ENCODE results near the gene TMBIM6. TPM values are rescaled to one million over a fixed set of nuclear protein-coding genes. Genes with fewer than 3 reads are reported as not detected.

TMBIM6 gene
- total and polyA plus RNA-seq, 9 of the 15 experiments (the other 6 are each of a cell fraction or from before 2014, with no cell fraction given) = 147 to 1,288 (median 352) TPM

DNA sequence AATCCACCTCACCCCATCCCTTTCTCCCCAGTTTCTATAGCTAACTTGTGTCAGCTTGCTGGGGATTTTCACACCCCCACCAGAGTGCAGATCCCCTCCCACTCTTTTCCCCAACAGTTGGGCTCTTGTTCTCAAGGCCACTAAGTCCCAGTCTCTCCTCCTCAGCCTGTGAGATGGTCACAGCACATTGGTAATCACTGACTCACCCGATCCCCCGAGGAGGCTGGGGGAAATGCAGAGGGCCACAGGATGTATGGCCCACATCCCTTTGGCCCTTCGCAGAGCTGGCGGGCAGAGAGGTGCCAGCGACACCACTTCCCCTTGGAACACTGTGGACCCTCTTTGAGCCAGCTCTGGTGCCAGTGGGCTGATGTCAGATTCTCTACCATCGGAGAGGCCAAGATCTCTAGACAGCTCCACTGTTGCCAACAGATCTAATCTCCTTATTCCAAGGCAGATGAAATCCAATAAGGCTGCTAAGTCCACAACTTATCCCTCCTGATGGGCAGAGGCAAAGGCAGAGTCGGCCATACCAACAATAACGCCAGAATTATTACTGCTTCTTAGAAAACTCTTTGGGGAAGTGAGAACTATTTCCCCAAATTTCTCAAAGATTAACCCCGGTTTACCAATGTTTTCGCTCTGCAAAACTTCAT is 35.8 kb upstream of the TMBIM6 start:
- Histone ChIP-seq H3K27ac (ENCODE audit: extremely low read depth, low read depth, low read length) (no peak overlapping the region), H3K9ac (ENCODE audit: insufficient read depth in 1 of 2, low read depth in 2 of 2, low read length in 2 of 2) (peak overlapping the region; percentile 65 to 80; a peak in 2 of 4 replicates), H2AFZ (ENCODE audit: low read depth, low read length) (no peak overlapping the region), H3K4me1 (replicated peaks in 1 of 2; ENCODE audit: control insufficient read depth in 2 of 2, insufficient read depth in 2 of 2, low read length in 2 of 2) (peaks cover 14 to 41% of the 10 kb centered on the region in 2 experiments), H3K36me3 (ENCODE audit: control insufficient read depth, insufficient read depth, low read length) (no peaks in the 10 kb centered on the region), H3K4me2 (ENCODE audit: insufficient read depth, low read length) (peak overlapping the region; percentile 78), H3K4me3 (peak overlapping the region; percentile 73; the same call in 1 of the 2 replicates), H3K9me3 (replicated peaks; ENCODE audit: control insufficient read depth, insufficient read depth, low read depth, low read length) (no peaks in the 10 kb centered on the region), H3K27me3 (ENCODE audit: control insufficient read depth in 2 of 2, insufficient read depth in 2 of 2, low read length in 2 of 2) (no peaks in the 10 kb centered on the region), H4K20me1 (replicated peaks; ENCODE audit: control insufficient read depth, insufficient read depth, low read length) (peaks cover 4% of the 10 kb centered on the region; the same call in 1 of the 2 replicates), H3K9me1 (ENCODE audit: control insufficient read depth, insufficient read depth, low read length) (no peaks in the 10 kb centered on the region), H3K79me2 (ENCODE audit: control insufficient read depth, insufficient read depth, low read length) (peaks cover 20% of the 10 kb centered on the region)
- in situ Hi-C loops (cut with MboI) (loop anchor here (5.0 kb wide), 1 partner anchor 63 kb away; no protein-coding TSS in a partner anchor), intact Hi-C loops (cut with micrococcal nuclease) (loop anchor here (2.0 to 10.0 kb wide), 4 partner anchors 33 to 351 kb away; partner anchors contain the start of gene TMBIM6)
- peak; percentile 6 for FAIRE-seq
- 66% methylated on average over 10 of the region's 10 CpGs for WGBS (ENCODE audit: insufficient coverage, low coverage, missing lambda C conversion rate)
- peak in 2 of 4 experiments; percentile 38 to 53 for DNase-seq (ENCODE audit: extremely low read depth in 1 of 4, low spot score in 3 of 4)
- ATAC-seq = no peak
- POLR2A ChIA-PET = interaction anchor here (0.7 to 3.9 kb wide), 9 partner anchors 9 to 508 kb away, joined by 3 to 26 read pairs (median 4); partner anchors contain the start of gene TMBIM6
- BruUV-seq (replicated peaks) = TSS peak; percentile 70
- CTCF ChIA-PET (ENCODE audit: low intra/inter-chr PET ratio) = no interaction called here
- no peak for TF ChIP-seq KAT7 (CRISPR knock-in tag; IDR thresholded peaks at IDR 0.05; ENCODE audit: borderline replicate concordance)
- peak; percentile 51; the same call in 1 of the 2 replicates for TF ChIP-seq FOSL1 (tag; conservative IDR thresholded peaks at IDR 0.05)
- TF ChIP-seq, protein P1, sequence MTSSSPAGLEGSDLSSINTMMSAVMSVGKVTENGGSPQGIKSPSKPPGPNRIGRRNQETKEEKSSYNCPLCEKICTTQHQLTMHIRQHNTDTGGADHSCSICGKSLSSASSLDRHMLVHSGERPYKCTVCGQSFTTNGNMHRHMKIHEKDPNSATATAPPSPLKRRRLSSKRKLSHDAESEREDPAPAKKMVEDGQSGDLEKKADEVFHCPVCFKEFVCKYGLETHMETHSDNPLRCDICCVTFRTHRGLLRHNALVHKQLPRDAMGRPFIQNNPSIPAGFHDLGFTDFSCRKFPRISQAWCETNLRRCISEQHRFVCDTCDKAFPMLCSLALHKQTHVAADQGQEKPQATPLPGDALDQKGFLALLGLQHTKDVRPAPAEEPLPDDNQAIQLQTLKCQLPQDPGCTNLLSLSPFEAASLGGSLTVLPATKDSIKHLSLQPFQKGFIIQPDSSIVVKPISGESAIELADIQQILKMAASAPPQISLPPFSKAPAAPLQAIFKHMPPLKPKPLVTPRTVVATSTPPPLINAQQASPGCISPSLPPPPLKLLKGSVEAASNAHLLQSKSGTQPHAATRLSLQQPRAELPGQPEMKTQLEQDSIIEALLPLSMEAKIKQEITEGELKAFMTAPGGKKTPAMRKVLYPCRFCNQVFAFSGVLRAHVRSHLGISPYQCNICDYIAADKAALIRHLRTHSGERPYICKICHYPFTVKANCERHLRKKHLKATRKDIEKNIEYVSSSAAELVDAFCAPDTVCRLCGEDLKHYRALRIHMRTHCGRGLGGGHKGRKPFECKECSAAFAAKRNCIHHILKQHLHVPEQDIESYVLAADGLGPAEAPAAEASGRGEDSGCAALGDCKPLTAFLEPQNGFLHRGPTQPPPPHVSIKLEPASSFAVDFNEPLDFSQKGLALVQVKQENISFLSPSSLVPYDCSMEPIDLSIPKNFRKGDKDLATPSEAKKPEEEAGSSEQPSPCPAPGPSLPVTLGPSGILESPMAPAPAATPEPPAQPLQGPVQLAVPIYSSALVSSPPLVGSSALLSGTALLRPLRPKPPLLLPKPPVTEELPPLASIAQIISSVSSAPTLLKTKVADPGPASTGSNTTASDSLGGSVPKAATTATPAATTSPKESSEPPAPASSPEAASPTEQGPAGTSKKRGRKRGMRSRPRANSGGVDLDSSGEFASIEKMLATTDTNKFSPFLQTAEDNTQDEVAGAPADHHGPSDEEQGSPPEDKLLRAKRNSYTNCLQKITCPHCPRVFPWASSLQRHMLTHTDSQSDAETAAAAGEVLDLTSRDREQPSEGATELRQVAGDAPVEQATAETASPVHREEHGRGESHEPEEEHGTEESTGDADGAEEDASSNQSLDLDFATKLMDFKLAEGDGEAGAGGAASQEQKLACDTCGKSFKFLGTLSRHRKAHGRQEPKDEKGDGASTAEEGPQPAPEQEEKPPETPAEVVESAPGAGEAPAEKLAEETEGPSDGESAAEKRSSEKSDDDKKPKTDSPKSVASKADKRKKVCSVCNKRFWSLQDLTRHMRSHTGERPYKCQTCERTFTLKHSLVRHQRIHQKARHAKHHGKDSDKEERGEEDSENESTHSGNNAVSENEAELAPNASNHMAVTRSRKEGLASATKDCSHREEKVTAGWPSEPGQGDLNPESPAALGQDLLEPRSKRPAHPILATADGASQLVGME (CRISPR knock-in tag; IDR thresholded peaks at IDR 0.05) = no peak
- TF ChIP-seq TCF7L2 (IDR thresholded peaks at IDR 0.05; ENCODE audit: low read depth, low read length) = no peak
- TF ChIP-seq, protein P2, sequence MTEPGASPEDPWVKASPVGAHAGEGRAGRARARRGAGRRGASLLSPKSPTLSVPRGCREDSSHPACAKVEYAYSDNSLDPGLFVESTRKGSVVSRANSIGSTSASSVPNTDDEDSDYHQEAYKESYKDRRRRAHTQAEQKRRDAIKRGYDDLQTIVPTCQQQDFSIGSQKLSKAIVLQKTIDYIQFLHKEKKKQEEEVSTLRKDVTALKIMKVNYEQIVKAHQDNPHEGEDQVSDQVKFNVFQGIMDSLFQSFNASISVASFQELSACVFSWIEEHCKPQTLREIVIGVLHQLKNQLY (CRISPR knock-in tag; conservative IDR thresholded peaks at IDR 0.05) = no peak
- TF ChIP-seq EGR1 (conservative IDR thresholded peaks at IDR 0.05) = peak; percentile 57
- no peak for TF ChIP-seq MTF1 (CRISPR knock-in tag; IDR thresholded peaks at IDR 0.05; ENCODE audit: borderline replicate concordance)
- TF ChIP-seq, protein P3, sequence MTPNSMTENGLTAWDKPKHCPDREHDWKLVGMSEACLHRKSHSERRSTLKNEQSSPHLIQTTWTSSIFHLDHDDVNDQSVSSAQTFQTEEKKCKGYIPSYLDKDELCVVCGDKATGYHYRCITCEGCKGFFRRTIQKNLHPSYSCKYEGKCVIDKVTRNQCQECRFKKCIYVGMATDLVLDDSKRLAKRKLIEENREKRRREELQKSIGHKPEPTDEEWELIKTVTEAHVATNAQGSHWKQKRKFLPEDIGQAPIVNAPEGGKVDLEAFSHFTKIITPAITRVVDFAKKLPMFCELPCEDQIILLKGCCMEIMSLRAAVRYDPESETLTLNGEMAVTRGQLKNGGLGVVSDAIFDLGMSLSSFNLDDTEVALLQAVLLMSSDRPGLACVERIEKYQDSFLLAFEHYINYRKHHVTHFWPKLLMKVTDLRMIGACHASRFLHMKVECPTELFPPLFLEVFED (CRISPR knock-in tag; conservative IDR thresholded peaks at IDR 0.05) = 0 out of 2 replicates have a peak, but pooled peaks have one; percentile 36
- TF ChIP-seq, protein P4, sequence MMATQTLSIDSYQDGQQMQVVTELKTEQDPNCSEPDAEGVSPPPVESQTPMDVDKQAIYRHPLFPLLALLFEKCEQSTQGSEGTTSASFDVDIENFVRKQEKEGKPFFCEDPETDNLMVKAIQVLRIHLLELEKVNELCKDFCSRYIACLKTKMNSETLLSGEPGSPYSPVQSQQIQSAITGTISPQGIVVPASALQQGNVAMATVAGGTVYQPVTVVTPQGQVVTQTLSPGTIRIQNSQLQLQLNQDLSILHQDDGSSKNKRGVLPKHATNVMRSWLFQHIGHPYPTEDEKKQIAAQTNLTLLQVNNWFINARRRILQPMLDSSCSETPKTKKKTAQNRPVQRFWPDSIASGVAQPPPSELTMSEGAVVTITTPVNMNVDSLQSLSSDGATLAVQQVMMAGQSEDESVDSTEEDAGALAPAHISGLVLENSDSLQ (IDR thresholded peaks at IDR 0.05) = no peak
- no peak for TF ChIP-seq MAFF (IDR thresholded peaks at IDR 0.05; ENCODE audit: low read length)
- TF ChIP-seq, protein P5, sequence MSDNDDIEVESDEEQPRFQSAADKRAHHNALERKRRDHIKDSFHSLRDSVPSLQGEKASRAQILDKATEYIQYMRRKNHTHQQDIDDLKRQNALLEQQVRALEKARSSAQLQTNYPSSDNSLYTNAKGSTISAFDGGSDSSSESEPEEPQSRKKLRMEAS (CRISPR knock-in tag; IDR thresholded peaks at IDR 0.05) = no peak

All from K562 (cell line).